Activated naive CD4-positive, alpha-beta T cell (primary cell): ENCODE measurements around the gene PLXNA4.

Experiments used
- DNase-seq, 4 experiments: peaks; one replicate each; lab custom pipeline; 2025; lab: John Stamatoyannopoulos, UW

PLXNA4 gene

DNA sequence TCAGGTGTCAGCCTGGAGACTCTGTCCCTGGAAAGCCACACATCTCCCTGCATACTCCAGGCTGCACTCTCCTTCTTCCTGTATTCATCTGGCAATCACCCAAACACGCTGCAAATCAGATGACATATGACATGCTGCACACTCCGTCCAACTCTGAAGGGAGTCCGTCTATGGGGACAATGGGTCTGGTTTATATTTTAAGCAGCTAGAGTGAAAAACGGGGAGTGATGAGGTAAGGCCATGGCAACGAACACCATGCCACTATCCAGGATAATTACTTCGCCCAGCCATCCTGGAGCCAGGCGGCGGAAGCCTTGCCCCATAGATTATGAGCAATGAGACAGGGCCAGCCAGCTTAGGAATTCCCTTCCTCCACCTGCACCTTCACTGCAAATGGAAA lies 140.1 kb downstream of the PLXNA4 start:
- DNase-seq: no peak

GRCh38 chr7:132435016-132435990 lies 141.0 kb downstream of the PLXNA4 start:
- DNase-seq: no peak

- DNase-seq: no peak
These were observed 142.2 kb downstream of the PLXNA4 start for GRCh38 chr7:132434041-132434440.

DNA sequence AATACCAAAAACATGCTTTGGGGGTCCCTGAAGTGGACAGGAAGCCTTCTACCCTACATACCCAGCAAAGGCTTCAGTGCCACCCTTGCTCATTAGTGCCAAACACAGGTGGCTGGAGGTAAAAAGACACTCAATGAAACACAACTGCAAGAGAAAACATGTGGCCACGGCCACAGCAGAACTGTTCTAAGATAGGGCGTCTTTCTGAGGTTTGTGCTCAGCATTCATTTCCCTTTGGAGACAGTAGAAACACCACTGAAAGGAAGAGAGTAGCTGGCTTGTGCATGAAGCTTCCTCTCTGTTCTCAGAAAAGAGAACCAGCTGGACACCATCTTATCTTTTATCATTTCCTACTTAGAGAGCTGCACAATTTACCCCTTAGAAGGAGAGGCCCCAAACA lies 143.0 kb downstream of the PLXNA4 start:
- no peak for DNase-seq

DNA sequence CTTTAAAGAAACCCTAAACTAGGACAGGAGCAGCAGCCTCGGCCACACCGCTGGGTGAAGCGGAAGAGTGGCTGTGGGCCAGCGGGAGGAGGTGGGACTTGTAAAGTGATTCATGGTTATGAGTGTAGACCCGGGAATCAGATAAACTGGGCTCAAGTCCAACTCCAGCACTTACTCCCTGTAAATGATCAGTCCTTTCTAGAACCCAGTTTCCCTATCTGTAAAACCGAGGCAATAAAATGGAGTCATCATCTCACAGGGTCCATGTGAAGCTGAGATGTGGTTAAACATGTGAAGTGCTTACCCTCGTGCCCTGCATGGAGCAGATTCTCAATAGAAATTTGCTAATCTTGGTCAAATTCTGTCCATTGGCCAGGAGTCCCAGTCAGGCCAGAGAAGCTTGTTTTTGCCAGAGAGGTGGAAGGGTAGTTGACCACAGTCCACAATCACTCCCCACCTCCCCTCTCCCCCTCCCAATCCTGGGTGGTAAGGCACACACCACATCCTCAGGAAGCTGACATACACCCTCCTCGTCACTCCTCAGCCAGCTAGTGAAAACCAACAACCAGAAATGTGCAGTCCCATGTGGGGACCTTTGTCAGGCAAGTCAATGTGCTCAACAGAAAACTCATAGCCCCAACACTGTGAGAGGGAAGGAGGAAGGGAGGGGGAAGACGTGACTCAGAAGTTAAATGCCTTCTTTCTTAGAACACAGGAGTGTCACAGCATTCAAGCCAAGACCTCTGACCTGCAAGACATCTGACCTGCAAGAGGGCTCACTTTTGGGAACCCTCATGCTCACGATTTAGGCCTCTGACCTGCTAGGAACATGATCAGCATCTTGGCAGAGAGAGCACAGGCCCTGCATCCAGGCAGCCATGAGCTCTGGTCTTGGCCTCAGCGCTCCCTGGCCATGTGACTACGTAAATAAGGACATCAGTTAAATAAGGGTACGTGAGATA lies 145.1 kb downstream of the PLXNA4 start:
- no peak for DNase-seq

DNA sequence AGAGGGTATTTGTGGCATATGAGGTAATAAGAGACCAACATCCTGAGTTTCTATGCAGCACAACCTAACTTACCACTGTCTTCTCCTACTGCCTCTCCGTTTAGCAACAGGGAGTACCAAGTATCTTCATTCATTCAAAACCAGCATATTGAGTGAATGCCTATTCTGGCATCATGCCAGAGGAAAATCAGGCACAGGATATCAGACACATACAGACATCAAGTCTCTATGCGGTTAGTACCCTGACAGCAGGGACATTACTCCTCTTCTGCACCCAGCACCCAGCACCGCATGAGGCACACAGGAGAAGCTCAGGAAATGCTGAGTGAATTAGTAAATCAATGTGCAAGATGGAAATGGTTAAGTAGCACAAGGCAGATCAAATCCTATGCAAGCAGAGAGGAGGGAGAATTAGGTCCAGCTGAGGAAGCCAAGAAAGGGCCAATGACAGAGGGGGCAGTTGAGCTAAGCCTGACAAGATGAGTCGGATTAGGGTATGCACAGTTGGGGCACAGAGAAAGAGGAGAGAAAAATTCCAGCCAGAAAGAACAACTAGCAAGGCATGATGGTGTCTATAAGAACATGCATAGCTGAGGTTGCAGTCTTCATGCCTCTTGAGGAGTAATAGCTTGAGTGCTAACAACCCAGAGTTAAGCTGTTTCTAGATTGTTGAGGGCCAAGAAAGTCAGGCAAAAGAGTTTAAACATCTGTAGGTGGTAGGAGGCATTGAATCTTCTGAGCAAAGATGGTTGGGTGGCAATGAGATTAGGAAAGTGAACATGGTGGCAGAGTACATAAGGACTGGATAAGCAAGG lies 146.0 kb downstream of the PLXNA4 start:
- no peak for DNase-seq

- no peak for DNase-seq
These were observed 147.1 kb downstream of the PLXNA4 start for GRCh38 chr7:132429181-132429580.

DNA sequence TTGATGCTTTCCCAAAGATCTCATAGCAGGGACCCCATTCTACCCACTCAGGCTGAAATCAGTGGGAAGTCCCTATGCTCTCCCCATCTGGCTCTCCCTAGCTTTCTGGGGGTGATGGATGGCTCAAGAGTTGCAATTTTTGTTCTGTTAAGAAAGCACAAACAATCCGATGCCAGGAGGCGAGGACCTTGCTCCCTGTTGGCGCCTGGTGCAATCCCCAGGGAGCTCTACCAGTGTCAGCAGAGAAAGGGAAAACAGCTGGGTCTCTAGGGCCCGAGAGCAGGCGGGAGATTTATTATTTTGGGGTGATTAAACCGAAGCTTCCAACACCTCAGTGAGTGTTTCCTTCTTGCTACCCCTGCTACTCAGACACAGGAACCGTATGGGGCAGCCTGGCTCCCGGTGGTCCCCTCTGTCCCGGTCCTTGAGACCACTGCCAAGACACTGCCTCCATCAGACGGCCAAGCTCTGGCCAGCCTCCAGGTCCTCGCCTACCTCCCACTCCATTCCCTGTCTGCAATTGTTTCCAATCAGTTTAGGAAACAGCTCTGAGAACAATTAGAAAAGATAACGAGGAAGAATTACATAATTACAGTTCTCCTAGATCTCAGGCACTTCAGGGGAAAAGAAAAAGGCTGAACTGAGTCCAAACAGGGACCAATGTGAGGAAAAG lies 147.9 kb downstream of the PLXNA4 start:
- no peak for DNase-seq

GRCh38 chr7:132425942-132426341 lies 150.3 kb downstream of the PLXNA4 start:
- DNase-seq: no peak

DNA sequence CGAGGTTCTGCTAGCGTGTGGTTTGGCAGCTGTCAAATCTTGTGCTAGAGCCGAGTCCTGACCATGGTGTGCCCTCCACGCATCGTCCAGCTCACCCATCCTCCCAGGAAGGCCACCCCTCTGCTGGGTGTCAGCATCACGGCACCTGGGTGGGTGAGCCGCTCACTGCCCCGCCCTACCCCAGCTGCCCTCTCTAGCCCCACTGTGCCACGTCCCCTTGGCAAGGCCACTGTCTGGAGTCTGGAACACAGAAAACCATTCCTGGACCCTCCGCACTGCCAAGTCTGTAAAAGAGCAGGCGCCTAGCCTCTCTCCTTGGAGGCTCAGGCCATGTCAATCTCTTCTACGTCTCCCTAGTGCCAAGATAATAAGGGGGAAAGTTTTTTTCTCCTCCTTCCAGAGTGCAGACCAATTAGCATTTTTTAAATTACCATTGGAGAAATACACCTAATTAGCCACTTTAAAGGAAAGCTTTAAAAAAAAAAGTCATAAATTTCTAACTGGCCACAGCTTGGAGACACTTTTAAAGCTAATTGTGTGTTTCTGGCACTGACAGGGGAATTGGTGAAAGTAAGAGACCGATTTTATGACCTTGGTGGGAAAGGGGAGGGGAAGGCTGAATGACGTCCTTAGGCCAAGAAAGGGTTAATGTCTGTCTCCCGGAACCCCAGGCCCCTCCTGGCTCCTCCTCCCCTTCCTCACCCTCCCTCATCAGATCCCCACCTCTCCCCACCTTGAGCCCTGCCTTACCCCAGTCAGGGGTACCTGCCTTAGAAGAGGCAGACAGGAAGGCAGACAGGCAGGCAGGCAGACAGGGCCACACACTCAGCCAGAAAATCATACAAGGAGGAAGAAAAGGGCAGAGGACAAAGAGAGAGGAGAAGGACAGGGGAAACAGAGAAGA lies 151.2 kb downstream of the PLXNA4 start:
- DNase-seq: no peak

- no peak for DNase-seq
These were observed 152.0 kb downstream of the PLXNA4 start for GRCh38 chr7:132424277-132424676.

DNA sequence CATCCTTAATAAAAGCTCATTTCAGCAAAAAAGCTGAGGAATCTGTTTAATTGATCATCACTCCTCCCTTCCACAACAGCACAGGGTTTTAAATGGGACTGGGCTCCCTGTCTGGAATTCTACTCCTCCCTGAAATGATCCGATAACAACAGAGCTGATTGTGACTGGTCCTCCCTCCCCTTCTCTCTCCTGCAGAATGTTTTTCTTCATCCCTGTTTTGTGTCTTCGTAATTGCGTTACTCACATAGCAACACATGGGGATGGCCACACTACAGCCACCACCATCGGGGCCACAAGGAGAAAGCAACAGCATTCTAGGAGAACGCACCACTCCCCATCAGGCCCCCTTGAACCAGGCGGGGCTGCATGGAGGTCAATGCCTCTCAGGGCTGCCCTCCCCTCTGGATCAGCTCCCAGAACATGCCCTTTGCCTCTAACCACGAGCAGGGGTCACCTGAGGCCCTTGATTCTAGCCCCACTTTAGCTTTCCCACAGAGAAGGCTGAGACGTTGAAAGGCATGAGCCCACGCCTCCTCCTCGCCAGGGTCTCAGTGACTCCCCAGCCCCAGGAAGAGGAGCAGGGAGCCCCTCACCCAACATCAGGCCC lies 152.6 kb downstream of the PLXNA4 start:
- DNase-seq: no peak

DNA sequence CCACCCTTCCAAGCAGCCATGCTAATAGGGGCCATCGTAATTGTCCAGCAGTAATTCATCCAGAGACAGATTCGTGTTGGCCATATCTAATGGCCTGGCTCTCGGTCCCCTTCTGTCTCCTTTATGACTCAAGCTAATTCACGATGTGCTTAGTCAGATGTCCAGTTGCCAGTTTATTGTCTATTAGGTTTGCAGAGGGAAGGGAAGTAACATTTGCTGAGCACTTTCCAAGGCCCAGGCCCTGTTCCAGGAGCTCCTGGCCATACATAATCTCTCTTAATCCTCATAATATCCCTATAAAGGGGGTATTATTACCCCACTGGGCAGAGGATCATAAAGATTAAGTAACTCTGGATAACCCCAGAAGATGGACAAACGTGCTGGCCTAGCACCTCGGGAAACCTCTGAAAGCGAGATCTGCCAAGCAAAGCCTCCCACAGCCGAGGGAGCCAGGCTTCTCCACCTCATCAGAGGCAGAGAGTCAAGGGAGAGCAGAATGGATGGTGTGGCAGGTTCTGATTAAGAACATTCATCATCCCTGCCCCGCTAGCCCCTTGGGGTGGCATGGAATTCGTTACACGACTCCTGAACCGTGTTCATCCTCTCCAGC lies 153.7 kb downstream of the PLXNA4 start:
- no peak for DNase-seq

- DNase-seq: no peak
These were observed 155.7 kb downstream of the PLXNA4 start for GRCh38 chr7:132420527-132420926.

DNA sequence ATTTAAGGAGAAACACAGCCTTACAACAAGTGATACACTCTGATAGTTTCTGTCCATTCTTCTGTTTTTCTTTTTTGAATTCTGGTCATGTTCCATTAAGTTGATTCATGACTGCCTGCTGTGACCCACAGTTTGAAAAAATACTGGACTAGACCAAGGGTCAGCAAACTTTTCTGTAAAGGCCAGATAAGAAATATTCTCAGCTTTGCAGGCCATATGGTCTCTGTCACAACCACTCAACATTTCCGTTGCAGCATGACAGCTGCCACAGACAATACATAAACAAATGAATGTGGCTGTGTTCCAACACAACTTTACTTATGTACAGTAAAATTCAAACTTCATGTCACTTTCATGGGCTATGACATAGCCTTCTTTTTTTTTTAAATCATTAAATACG lies 156.7 kb downstream of the PLXNA4 start:
- no peak for DNase-seq

GRCh38 chr7:132418840-132419239 lies 157.4 kb downstream of the PLXNA4 start:
- no peak for DNase-seq

GRCh38 chr7:132417103-132417906 lies 159.0 kb downstream of the PLXNA4 start:
- DNase-seq: no peak

DNA sequence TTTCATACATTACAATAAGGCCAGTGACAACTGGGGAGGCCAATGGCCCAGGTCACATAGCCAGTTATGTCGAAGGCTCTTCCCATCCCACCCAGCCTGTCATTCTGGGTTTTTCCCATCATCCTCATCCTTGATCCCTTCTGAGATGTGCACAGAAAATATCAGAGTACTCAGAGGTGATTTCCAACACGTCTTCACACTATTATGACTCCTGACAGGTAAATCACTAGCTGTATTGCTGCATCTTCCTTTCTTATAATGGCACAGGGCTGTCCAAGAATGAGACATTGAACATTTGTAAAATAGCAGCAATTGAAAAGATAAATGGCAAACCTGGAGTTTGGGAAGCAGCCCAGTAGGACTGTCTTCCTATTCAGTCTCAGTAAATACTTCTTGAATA lies 159.9 kb downstream of the PLXNA4 start:
- DNase-seq: no peak
